Gastroesophageal sphincter (tissue), 4 donors: Measurements from ENCODE around the gene SELENOI. TPM values are rescaled to one million over a fixed set of nuclear protein-coding genes. Genes with fewer than 3 reads are reported as not detected.

ENCODE experiments used
- ATAC-seq: fragments of 150-250 bp; one replicate; pipeline ENCODE4 v1.9.1; 2016; ENCODE audit warnings: mild to moderate bottlenecking, moderate library complexity
- H3K27ac ChIP-seq, 4 donors: fragments of 200-600 bp; sonication (generic) in 3 of 4; 1 replicate in 3 of 4; 2 replicates in 1 of 4; pipeline ENCODE4 v1.5.1; 2016 to 2019
- H3K27me3 ChIP-seq: fragments of 200-600 bp; sonication (generic); one replicate; pipeline ENCODE4 v1.5.1; 2019
- H3K36me3 ChIP-seq, 2 donors: fragments of 200-600 bp; sonication (generic); one replicate each; pipeline ENCODE4 v1.5.1; 2019; ENCODE audit warnings: control low read depth in 1 of 2
- H3K4me1 ChIP-seq, 3 donors: fragments of 200-600 bp; sonication (generic); 1 replicate in 2 of 3; 2 replicates in 1 of 3; pipeline ENCODE4 v1.5.1; 2016 to 2019; ENCODE audit warnings: control low read depth in 2 of 3
- H3K4me3 ChIP-seq, 2 donors: fragments of 200-600 bp; sonication (generic); one replicate each; pipeline ENCODE4 v1.5.1; 2019; ENCODE audit warnings: mild to moderate bottlenecking in 1 of 2, moderate library complexity in 1 of 2
- H3K9me3 ChIP-seq, 3 donors: fragments of 200-600 bp; sonication (generic); one replicate each; pipeline ENCODE4 v1.5.1; 2017 to 2019; ENCODE audit warnings: control low read depth in 2 of 3
- CTCF ChIP-seq, 4 experiments: fragments of 200-600 bp in 2 of 4; fragments of 450-650 bp in 2 of 4; sonication (generic) in 1 of 4; IDR thresholded peaks; one replicate each; pipeline ENCODE4 v1.5.1; 2017 to 2019; ENCODE audit warnings: antibody characterized with exemption in 4 of 4, mild to moderate bottlenecking in 2 of 4, moderate library complexity in 2 of 4
- EP300 ChIP-seq: sonication (generic); formaldehyde crosslinking; IDR thresholded peaks from one replicate; pipeline ENCODE4 v1.6.1; 2017; ENCODE audit warnings: antibody characterized with exemption, mild to moderate bottlenecking
- POLR2A ChIP-seq, 2 donors: fragments of 450-650 bp; IDR thresholded peaks; one replicate each; pipeline ENCODE4 v1.6.1; 2017; ENCODE audit warnings: antibody characterized with exemption in 2 of 2, mild to moderate bottlenecking in 2 of 2, moderate library complexity in 1 of 2
- POLR2AphosphoS5 ChIP-seq: sonication (generic); formaldehyde crosslinking; IDR thresholded peaks from one replicate; pipeline ENCODE4 v1.6.1; 2017; ENCODE audit warnings: antibody characterized with exemption
- WGBS, 2 donors: methylation state at CpG; one replicate each; pipeline ENCODE4 v1.1.5; 2018; ENCODE audit warnings: low coverage in 1 of 2; 5-methylcytosine and 5-hydroxymethylcytosine counted together
- total RNA-seq, 4 donors: library from RNA; depleted of rRNA; stranded (reverse); fragments of >200 nt; gene quantifications; one replicate each; pipeline ENCODE4 v1.1.0, GENCODE V29; 2016

Gene SELENOI
- total RNA-seq, 4 donors from 2014 or later = 7.0 to 10.9 (median 8.7) TPM

GRCh38 chr2:26444236-26444635, 98.3 kb downstream of the SELENOI start:
- H3K36me3 ChIP-seq = no peaks in the 10 kb centered on the region

More at GRCh38 chr2:26444236-26444635, 98.3 kb downstream of the SELENOI start:
- WGBS, 2 donors = 77 to 80% methylated on average over 3 to 6 of the region's 7 CpGs
- no peak for ATAC-seq
- Histone ChIP-seq H3K27me3 (no peaks in the 10 kb centered on the region), H3K27ac (no peak overlapping the region), H3K9me3 (no peaks in the 10 kb centered on the region), H3K4me1 (no peaks in the 10 kb centered on the region), H3K4me3 (no peak overlapping the region)
- TF ChIP-seq POLR2A (IDR thresholded peaks at IDR 0.05) (no peak), CTCF (IDR thresholded peaks at IDR 0.05) (no peak), EP300 (no peak), POLR2AphosphoS5 (no peak)

Other genes with a start within 250 kb of the SELENOI start
- 1 to 10 TPM; 1.8 to 5.5 (median 3.3) TPM for gene GAREM2, start 173.1 kb upstream of the SELENOI start, total RNA-seq
- gene HADHA, start 101.5 kb upstream of the SELENOI start, total RNA-seq = 100 to 1,000 TPM; 154 to 277 (median 186) TPM
- gene HADHB, start 101.2 kb upstream of the SELENOI start, total RNA-seq = 100 to 1,000 TPM; 127 to 358 (median 218) TPM
- not detected for gene ADGRF3, start 646 bp downstream of the SELENOI start, total RNA-seq
- gene DRC1, start 55.8 kb downstream of the SELENOI start, total RNA-seq = 1 to 10 TPM in 1 of 4 donors, under 1 TPM in 2, not detected in 1; 0.27 to 2.3 (median 0.54) TPM
- under 1 TPM in 2 of 4 donors, not detected in 2; under 0.01 to 0.35 TPM for gene OTOF, start 132.0 kb downstream of the SELENOI start, total RNA-seq